ENCODE data around the gene TJP3. TPM values are rescaled to one million over a fixed set of nuclear protein-coding genes. Genes with fewer than 3 reads are reported as not detected.
"Not testable (repeated sequence)": the region's sequence is repeated elsewhere in the genome, so short reads cannot be mapped to it uniquely, and the experiment has no call there.

Gene TJP3, protein sequence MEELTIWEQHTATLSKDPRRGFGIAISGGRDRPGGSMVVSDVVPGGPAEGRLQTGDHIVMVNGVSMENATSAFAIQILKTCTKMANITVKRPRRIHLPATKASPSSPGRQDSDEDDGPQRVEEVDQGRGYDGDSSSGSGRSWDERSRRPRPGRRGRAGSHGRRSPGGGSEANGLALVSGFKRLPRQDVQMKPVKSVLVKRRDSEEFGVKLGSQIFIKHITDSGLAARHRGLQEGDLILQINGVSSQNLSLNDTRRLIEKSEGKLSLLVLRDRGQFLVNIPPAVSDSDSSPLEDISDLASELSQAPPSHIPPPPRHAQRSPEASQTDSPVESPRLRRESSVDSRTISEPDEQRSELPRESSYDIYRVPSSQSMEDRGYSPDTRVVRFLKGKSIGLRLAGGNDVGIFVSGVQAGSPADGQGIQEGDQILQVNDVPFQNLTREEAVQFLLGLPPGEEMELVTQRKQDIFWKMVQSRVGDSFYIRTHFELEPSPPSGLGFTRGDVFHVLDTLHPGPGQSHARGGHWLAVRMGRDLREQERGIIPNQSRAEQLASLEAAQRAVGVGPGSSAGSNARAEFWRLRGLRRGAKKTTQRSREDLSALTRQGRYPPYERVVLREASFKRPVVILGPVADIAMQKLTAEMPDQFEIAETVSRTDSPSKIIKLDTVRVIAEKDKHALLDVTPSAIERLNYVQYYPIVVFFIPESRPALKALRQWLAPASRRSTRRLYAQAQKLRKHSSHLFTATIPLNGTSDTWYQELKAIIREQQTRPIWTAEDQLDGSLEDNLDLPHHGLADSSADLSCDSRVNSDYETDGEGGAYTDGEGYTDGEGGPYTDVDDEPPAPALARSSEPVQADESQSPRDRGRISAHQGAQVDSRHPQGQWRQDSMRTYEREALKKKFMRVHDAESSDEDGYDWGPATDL
- total RNA-seq: 1 to 10 TPM; 1.7 to 5.8 TPM

DNA sequence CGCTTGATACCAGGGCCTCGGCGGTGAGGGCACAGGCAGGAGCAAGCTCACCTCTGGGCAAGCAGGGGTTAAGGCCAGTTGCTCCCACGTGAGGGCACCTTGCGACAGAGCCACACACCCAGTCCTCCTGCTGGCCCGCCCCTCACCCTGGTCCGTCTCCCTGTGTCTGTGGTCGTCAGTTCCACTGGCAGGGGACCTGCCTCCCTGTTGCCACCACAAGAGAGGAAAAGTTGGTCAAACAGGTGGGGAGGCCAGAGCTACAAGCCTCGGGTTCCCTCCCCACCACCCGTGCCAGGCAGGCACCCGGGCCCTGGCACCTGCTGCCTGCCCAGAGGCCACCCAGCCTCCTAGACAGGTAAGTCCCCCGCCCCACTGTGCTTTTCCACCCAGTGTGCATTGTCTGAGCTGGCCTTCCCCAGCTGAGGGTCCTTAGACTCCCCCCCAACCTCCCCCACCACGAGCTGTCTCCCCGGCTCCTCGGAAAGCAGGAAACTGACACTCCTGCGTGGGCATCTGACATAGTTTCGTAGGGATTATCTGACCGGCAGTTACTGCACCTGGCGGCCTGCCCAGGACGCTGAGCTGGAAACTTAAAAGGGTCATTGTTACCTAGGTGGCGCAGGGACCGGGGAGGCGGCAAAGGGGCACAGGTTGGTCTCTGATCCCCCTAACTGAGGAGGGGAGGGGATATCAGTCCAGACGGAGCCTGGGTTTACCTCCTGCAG, at the start of gene TJP3:
Gene TJP3, plus strand, starts transcription at position 178 of the 725 bp plus-strand sequence. CDS start 20,049 bp downstream, outside the sequence.
- no peak for ATAC-seq (replicated peaks in 1 of 2)
- peaks cover 5% of the 10 kb centered on the region for H3K27me3 Mint-ChIP-seq (ENCODE audit: low read depth)
- H3K4me1 Mint-ChIP-seq (ENCODE audit: low read depth): peaks cover 6% of the 10 kb centered on the region
- H3K36me3 Mint-ChIP-seq (ENCODE audit: insufficient read depth in 2 of 2): no peaks in the 10 kb centered on the region
- DNase-seq: no peak
- H3K27ac Mint-ChIP-seq: no peak within 1 kb of the TSS
- no peaks in the 10 kb centered on the region for H3K9me3 Mint-ChIP-seq
- H3K4me3 Mint-ChIP-seq: no peak within 1 kb of the TSS

DNA sequence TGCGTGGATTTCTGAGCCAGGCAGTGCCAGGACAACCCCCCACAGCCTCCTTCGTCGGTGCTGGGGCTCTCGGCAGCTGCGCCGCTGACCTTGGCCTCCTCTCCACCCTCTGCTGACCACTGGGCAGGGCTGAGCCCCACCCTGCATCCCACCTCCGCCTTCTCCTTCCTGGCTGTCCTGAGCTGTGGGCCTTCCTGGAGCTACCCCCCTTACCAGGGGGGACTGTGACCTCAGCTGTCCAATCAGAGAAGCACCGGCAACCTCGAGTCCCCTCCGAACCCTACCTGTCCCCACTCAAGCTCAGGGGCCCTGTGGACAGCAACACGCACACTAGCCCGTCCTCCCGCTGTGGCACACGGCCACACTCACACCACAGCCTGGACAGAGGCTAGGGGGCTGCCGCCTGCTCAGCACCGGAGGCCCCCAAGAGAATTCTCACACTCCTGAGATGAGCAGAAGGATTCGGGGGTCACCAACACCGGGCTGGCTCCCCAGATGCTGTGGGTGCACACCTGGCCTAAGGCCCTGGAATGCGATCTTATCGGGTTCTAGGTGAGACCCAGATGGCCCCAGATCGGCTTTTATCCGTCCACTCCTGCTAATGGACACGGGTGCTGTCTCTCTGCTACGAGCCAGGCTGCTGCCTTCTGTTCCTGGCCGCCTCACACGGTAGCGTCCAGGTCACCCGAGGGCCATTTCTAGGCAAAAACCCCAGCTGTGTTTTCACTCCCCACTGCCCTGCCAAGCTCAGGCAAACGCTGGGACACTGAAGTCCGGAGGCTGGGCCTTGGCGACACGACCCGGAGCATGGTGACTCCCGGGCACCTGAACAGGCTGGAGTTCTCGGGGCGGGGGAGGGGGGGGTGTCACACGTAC, 49.1 kb upstream of the TJP3 start:
- Mint-ChIP-seq H3K4me3 (no peak overlapping the region), H3K36me3 (ENCODE audit: insufficient read depth in 2 of 2) (peaks cover 0 to 7% of the 10 kb centered on the region in 2 donors), H3K27ac (no peak overlapping the region), H3K27me3 (ENCODE audit: low read depth) (no peaks in the 10 kb centered on the region), H3K9me3 (no peaks in the 10 kb centered on the region), H3K4me1 (ENCODE audit: low read depth) (no peaks in the 10 kb centered on the region)
- DNase-seq (no peak), ATAC-seq (replicated peaks in 1 of 2) (no peak)

DNA sequence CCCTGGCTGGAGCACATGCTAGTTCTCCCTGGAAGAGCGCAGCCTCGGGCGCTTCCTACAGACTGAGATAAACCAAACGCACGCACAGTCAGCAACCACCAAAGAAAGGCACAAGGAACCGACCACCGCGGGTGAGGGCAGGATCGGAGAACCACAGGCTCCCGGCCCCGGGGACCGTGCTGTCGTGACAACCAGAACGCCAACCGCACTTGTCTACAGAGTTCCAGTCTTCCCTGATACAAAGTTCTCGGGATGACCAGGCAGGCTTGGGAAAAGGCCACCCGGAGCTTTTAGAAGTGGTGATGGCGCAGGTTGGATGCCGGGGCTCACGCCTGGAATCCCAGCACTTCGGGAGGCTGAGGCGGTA, 48.5 kb upstream of the TJP3 start:
- Mint-ChIP-seq H3K4me3 (no peak overlapping the region), H3K4me1 (ENCODE audit: low read depth) (no peaks in the 10 kb centered on the region), H3K27me3 (ENCODE audit: low read depth) (no peaks in the 10 kb centered on the region), H3K9me3 (no peaks in the 10 kb centered on the region), H3K27ac (no peak overlapping the region), H3K36me3 (ENCODE audit: insufficient read depth in 2 of 2) (peaks cover 0 to 7% of the 10 kb centered on the region in 2 donors)
- DNase-seq: no peak
- ATAC-seq (replicated peaks in 1 of 2): no peak

DNA sequence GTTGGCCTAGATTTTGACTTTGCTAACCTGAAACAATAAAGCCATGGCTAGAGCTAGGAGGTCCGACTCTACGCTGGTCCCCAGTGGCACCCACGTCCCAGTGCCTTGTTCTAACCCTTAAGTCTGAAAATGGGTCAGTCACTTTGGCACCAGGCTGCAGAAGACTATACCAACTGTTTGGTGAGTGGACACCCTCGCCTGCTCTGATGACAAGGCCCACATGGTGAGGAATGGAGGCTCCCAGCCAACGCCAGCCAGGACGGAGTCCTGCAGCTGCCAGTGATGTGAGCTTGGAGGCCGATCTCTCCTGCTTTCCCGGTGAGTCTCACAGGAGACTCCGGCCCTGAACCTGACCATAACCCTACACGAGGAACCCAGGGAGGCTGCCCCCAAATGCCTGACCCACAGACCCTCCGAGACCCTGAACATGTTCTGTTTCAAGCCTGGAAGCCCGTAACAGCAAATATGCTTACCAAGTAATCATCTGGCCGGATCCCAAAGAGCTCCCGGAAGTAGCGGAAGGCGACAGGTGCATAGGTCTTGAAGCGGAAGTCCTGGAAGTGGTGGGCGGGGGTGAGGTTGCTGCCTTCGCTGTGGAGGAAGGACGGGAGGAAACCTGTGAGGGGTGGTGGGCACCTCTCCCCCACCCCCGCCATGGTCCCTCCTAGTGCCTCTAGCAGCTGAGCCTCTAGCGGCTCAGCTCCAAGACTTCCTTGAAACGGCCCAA, 47.5 kb upstream of the TJP3 start:
- no peaks in the 10 kb centered on the region for H3K27me3 Mint-ChIP-seq (ENCODE audit: low read depth)
- no peak for DNase-seq

DNA sequence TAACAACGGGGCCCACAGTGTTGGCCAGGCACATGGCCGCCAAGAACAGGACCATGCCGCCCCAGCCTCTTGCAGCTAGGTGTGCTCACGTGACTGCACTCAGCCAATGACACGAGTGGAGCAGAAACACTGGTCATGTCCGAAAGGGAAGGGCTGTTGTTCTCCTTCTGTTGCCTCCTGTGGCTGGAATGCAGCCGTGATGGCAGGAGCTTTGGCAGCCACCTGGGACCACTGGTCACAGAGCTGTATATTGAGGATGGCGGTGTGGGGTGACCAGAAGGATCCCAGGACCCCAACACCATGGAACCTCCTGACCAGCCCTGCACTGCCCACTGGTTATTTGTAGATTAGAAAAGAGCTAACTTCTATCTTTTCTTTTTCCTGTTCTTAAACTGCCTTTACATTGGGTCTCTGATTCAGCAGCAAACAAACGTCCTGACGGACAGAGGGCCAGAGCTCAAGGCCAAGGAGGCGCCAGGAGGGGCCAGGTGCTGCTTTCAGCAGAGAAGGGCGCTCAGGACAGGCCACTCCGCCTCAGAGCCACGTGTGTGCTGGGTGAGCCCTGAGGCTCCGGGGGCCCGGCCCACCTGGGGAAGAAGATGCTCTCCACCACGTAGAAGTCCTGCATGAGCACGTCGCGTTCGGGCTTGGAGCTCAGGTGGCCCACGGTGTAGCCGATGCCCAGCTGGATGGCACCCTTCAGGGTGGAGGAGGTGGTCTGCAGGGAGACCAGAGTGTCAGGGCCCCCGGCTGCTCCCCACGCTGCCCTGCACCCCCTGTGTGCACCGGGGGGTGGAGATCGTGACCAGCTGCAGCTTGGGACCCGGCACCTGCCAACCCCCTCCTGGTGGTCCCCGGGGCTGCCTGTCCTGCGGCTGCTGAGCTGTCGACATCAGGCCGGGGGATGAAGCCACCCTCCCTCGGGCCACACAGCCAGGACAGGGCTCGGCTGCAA, 46.6 kb upstream of the TJP3 start:
- Mint-ChIP-seq H3K27me3 (ENCODE audit: low read depth) (no peaks in the 10 kb centered on the region), H3K36me3 (ENCODE audit: insufficient read depth in 2 of 2) (peaks cover 0 to 7% of the 10 kb centered on the region in 2 donors), H3K4me1 (ENCODE audit: low read depth) (no peaks in the 10 kb centered on the region), H3K9me3 (no peaks in the 10 kb centered on the region), H3K4me3 (no peak overlapping the region), H3K27ac (no peak overlapping the region)
- DNase-seq: no peak
- no peak for ATAC-seq (replicated peaks in 1 of 2)

More for the DNA sequence above, 47.5 kb upstream of the TJP3 start:
- ATAC-seq (replicated peaks in 1 of 2): no peak
- Mint-ChIP-seq H3K4me1 (ENCODE audit: low read depth) (no peaks in the 10 kb centered on the region), H3K36me3 (ENCODE audit: insufficient read depth in 2 of 2) (peaks cover 0 to 7% of the 10 kb centered on the region in 2 donors), H3K27ac (no peak overlapping the region), H3K9me3 (no peaks in the 10 kb centered on the region), H3K4me3 (no peak overlapping the region)

DNA sequence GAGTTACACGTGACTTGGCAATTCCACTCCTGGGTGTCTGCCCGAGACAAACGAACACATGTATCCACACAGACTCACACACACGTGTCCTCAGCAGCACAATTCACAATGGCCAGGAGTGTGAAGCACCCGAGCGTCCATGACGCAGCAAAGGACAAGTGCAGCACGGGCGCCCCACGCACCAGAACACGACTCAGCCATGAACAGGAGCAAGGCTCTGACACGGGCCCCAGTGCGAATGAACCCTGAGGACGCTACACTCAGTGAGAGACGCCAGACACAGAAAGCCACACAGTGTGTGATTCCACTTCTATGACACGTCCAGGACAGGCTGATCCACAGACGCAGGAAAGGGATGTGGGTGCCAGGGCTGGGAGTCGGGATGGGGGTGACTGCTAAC, 44.3 kb upstream of the TJP3 start:
- Mint-ChIP-seq H3K36me3 (ENCODE audit: insufficient read depth in 2 of 2) (peaks cover 0 to 4% of the 10 kb centered on the region in 2 donors), H3K4me3 (no peak overlapping the region), H3K4me1 (ENCODE audit: low read depth) (peaks cover 6% of the 10 kb centered on the region), H3K27ac (no peak overlapping the region), H3K9me3 (no peaks in the 10 kb centered on the region), H3K27me3 (ENCODE audit: low read depth) (no peaks in the 10 kb centered on the region)
- no peak for ATAC-seq (replicated peaks in 1 of 2)
- no peak for DNase-seq

DNA sequence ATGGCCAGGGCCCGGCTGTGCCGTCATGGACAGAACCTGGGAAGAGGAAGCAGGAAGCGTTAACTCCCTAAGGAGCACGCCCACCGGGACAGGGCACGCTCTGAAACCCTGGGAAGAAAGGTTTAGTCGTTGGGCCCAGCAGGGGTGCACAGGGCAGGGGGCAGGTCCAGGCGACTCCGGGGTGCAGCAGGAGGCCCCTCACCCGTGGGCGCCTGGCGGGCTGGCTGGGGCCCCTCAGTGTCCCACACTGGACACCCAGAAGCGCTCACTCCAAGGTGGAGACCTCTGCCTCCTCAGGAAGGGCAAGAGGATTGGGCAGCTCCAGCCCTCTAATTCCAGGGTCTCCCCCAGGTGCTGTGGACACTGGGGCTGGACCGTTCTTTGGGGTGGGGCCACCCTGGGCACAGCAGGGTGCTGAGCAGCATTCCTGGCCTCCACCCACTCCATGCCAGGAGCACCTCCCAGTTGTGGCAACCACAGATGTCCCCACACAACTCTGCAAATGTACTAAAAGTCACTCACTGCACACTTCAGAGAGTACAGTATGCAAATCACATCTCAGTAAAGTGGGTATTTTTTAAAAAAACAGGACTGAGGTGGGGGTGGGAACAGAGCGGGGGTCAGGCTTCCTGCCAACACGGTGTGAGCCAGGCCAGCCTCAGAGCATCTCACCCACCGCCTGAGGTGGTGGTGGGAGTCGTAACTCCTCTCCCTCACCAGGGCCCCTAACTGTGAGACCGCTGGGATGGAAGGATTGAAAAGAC, 43.1 kb upstream of the TJP3 start:
- peaks cover 0 to 4% of the 10 kb centered on the region in 2 donors for H3K36me3 Mint-ChIP-seq (ENCODE audit: insufficient read depth in 2 of 2)
- no peaks in the 10 kb centered on the region for H3K9me3 Mint-ChIP-seq
- no peak overlapping the region for H3K27ac Mint-ChIP-seq
- H3K4me1 Mint-ChIP-seq (ENCODE audit: low read depth): peaks cover 6% of the 10 kb centered on the region
- no peaks in the 10 kb centered on the region for H3K27me3 Mint-ChIP-seq (ENCODE audit: low read depth)
- DNase-seq: no peak
- H3K4me3 Mint-ChIP-seq: no peak overlapping the region
- no peak for ATAC-seq (replicated peaks in 1 of 2)

DNA sequence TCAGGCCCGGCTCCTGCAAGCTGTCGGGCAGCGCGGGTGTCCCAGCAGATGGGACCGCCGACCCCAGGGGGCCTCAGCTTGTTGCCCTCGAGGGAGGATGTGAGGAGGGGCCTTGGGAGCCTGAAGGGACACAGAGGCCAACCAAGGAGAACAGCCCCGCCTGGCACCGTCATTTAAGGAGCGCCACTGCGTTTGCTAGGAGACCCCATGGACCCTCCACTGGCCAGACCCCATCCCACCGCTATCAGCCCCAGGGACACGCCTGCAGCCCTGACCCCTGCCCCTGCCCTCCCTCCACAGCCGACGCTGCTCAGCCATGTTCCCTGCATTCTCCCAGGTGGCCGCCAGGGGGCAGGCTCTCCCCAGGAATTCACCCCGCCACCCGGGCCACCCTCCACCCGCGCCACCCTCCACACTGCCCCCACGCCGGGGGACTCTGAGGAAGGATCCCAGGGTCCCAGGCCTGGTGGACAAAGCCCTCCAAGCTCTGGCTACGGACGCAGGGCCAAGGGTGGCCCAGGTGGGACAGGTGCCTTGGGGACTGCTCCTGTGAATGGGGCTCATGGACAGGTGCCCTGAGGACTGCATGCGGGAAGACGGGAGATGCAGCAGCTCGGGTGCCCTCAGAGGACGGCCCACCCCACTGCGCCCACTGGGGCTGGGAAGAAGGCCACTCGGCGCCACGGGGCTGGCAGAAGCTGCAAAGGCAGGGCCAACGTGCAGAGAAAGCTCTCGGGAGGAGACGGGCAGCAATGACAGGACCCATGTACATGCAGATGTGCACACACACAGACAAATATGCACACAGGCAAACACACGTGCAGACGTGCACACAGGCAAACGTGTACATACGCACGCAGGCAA, 42.3 kb upstream of the TJP3 start:
- peaks cover 10% of the 10 kb centered on the region for H3K4me1 Mint-ChIP-seq (ENCODE audit: low read depth)
- no peaks in the 10 kb centered on the region for H3K27me3 Mint-ChIP-seq (ENCODE audit: low read depth)
- peaks cover 0 to 4% of the 10 kb centered on the region in 2 donors for H3K36me3 Mint-ChIP-seq (ENCODE audit: insufficient read depth in 2 of 2)
- no peak overlapping the region for H3K27ac Mint-ChIP-seq
- peak; percentile 81 to 83 for ATAC-seq (replicated peaks in 1 of 2)
- H3K4me3 Mint-ChIP-seq: no peak overlapping the region
- DNase-seq: peak; percentile 72 to 85
- no peaks in the 10 kb centered on the region for H3K9me3 Mint-ChIP-seq

DNA sequence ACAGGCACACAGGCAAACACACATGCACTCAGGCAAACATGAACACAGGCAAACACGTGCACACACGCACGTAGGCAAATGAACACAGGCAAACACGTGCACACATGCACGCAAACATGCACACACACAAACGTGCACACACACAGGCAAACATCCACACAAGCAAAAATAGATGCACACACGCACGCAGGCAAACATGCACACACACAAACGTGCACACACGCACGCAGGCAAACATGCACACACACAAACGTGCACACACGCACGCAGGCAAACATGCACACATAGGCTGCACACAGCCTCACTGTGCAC, 41.7 kb upstream of the TJP3 start:
- not testable (repeated sequence) for H3K36me3 Mint-ChIP-seq (ENCODE audit: insufficient read depth in 2 of 2); H3K27ac Mint-ChIP-seq; ATAC-seq (replicated peaks in 1 of 2); DNase-seq; H3K27me3 Mint-ChIP-seq (ENCODE audit: low read depth); H3K9me3 Mint-ChIP-seq; H3K4me3 Mint-ChIP-seq
- H3K4me1 Mint-ChIP-seq (ENCODE audit: low read depth): peaks cover 15% of the 10 kb centered on the region

DNA sequence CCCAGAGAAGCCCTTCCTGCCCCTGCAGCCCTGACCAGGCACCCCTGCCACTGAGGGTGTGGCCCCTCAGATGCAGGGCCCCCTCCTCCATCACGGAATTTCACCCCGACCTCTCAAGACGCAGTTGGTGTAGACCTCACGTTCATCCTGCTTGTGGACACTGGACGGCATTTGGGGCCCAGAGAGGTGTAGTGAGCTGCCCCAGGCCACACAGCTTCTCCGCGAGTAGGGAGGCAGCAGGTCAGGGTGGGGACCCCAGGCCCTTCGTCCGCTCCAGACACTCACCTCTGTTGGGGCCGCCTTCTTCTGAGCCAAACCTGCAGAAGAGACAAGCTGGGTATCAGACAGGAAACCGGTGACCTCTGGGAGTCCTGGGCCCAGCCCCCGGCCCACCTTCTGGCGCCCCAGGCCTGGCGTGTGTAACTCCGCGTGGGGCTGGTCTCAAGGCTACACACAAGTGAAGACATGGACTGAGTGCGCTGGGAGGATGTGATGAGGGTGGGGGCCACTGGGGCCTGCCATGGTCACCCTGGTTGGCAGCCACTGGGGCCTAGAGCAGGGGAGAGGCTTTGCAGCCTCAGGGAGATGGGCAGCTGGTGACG, 41.0 kb upstream of the TJP3 start:
- no peaks in the 10 kb centered on the region for H3K9me3 Mint-ChIP-seq
- peaks cover 0 to 2% of the 10 kb centered on the region in 2 donors for H3K36me3 Mint-ChIP-seq (ENCODE audit: insufficient read depth in 2 of 2)
- no peaks in the 10 kb centered on the region for H3K27me3 Mint-ChIP-seq (ENCODE audit: low read depth)
- DNase-seq (no peak), ATAC-seq (replicated peaks in 1 of 2) (no peak)
- H3K27ac Mint-ChIP-seq: no peak overlapping the region
- H3K4me1 Mint-ChIP-seq (ENCODE audit: low read depth): peaks cover 19% of the 10 kb centered on the region
- H3K4me3 Mint-ChIP-seq: no peak overlapping the region

Measured in activated T-cell treated with anti-CD3 and anti-CD28 coated beads, Interleukin-2, amount 50 U/mL, for 72 hours (primary cell).